ENCODE data around the gene DNAH17.
A peak's percentile ranks its signal among the peaks of the same experiment; 100 is the strongest.
"Not testable (repeated sequence)": the region's sequence is repeated elsewhere in the genome, so short reads cannot be mapped to it uniquely, and the experiment has no call there.

DNAH17 gene

GRCh38 chr17:78479369-78479768, 97.8 kb downstream of the DNAH17 start:
- no peak for DNase-seq (ENCODE audit: extremely low read depth in 1 of 2, low read depth in 1 of 2)

DNA sequence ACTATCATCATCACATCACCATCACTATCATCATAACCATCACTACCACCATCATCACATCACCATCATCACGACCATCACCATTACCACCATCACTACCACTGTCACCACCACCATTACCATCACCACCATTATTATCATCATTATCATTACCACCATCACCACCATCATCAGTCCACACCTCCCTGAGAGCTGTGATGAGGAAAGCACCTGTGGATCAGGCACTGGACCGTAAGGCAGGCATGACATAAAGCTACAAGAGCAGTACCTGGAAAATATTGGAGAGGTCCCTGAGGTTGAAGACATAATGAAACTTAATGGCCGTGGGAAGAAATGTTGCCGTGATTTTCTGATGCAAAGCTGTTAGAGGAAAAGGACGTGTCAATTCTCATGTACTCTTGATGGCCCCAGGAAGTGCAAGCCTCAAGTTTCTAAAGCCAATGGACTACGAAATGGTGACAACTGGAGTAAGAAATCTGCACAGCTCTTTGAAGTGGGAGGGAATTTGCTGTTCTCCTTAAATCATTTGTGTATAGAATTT, 98.4 kb downstream of the DNAH17 start:
- DNase-seq (ENCODE audit: extremely low read depth in 1 of 2, low read depth in 1 of 2), result no peak

DNA sequence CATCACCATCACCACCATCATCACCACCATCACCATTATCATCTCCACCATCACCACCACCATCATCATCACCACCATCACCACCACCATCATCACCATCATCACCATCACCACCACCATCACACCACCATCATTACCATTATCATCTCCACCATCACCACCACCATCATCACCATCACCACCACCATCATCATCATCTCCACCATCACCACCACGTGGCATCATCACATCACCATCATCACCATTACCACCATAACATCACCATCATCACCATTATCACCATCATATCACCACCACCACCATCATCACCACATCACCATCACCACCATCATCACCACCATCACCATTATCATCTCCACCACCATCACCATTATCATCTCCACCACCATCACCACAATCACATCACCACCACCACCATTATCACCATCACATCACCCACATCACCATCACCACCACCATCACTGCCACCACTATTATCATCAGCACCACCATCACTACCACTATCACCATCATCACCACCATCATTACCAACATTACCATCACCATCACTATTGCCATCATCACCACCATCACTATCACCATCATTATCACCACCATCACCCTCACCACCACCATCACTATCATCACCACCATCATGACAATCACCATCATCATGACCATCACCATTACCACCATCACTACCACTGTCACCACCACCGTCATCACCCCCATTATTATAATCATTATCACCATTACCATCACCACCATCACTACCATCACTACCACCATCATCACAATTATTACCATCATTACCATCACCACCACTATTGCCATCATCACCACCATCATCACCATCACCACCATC, 99.1 kb downstream of the DNAH17 start:
- DNase-seq (ENCODE audit: extremely low read depth in 1 of 2, low read depth in 1 of 2), result no peak

DNA sequence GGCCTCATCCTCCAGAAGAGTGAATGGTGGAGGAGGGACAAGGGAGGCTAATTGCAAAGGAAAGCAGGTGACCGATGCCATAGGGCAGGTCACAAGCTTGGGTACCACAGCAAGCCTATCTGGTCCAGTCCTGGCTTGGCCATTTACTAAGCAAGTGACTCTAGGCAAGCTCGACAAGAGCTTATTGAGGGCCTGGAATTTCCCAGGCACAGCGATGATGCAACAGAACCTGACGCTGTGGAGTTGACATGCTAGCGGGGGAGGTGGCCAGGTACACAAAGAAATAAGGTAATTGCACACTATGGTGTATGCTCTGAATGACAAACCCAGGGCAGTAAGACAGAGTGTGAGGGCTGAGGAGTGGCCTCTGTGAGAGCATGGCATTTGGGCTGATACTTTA, 100.2 kb downstream of the DNAH17 start:
- DNase-seq (ENCODE audit: extremely low read depth in 1 of 2, low read depth in 1 of 2), result no peak

DNA sequence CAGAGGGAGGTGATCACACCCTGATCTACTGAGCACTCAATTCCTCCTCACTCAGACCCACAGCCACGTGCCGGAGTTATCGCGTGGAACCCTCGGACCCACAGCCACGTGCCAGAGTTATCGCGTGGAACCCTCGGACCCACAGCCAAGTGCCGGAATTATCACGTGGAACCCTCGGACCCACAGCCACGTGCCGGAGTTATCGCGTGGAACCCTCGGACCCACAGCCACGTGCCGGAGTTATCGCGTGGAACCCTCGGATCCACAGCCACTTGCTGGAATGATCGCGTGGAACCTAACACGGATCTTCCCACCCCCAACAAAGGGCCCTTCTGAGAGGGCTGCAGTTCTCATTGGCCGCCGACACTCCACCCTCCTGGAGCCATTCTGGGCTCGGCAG, 101.0 kb downstream of the DNAH17 start:
- no peak for DNase-seq (ENCODE audit: extremely low read depth in 1 of 2, low read depth in 1 of 2)

DNA sequence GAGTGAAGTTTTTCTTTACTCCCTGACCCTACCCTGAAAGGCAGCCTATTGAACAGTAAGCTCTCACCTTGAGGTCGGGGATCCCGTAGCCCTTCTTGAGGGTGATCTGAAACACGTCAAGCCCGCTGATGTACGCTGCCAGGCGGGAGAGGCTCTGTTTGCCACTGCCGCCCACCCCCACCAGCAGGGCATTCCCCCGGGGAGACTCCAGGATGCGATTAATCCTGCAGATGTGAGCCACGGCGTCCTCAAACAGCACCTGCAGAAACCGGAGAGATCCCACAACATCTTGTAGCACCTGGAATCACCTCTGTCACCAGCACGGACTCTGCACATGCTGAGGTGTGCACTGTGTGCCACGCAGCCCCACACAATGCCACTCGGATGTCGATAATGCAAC, 102.0 kb downstream of the DNAH17 start:
- DNase-seq (ENCODE audit: extremely low read depth in 1 of 2, low read depth in 1 of 2), result no peak

DNA sequence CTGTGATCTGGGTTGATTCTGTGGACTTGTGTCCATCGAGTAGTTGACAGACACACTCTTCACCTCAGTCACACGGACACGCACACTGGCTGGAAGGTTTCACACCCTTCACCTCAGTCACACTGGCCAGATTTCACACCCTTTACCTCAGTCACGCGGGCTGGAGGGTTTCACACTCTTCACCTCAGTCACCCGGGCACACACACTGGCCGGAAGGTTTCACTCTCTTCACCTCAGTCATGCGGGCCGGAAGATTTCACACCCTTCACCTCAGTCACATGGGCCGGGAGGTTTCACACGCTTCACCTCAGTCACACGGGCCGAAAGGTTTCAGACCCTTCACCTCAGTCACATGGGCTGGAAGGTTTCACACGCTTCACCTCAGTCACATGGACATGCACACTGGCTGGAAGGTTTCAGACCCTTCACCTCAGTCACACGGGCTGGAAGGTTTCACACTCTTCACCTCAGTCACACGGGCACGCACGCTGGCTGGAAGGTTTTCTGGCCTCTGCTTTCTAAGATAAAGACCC, 102.5 kb downstream of the DNAH17 start:
- peak; percentile 27 to 32 for DNase-seq (ENCODE audit: extremely low read depth in 1 of 2, low read depth in 1 of 2)

DNA sequence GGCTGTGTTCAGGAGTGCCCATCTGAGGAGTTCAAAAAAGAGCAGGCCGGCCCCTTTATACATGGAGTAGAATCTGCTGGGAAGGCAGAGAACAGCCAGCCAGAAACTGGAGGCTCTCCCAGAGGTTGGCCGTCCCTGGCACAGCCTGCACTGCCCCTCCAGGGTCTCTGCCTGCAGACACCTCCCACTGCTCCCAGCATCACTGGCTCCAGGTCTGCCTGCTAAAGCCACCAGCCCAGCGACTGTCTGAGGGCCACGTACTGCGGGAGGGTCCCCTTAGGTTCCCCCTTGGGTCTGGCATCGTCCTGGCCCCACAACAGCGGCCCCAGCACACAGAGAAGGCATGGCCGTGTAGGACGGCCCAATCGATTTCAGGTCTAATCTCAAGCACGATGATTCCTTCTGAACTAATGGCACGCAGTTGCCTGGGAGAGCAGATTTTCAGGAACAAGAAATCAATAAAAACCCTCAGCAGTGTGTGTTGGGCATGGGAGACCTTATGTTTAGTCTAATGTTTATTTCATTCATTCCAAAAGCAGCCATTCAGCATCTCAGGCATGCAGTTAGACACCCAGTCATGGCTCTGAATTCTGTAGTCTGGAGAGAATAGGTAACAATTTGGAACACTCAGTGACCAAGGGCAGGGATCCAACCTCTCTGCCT, 103.1 kb downstream of the DNAH17 start:
- DNase-seq (ENCODE audit: extremely low read depth in 1 of 2, low read depth in 1 of 2), result no peak

DNA sequence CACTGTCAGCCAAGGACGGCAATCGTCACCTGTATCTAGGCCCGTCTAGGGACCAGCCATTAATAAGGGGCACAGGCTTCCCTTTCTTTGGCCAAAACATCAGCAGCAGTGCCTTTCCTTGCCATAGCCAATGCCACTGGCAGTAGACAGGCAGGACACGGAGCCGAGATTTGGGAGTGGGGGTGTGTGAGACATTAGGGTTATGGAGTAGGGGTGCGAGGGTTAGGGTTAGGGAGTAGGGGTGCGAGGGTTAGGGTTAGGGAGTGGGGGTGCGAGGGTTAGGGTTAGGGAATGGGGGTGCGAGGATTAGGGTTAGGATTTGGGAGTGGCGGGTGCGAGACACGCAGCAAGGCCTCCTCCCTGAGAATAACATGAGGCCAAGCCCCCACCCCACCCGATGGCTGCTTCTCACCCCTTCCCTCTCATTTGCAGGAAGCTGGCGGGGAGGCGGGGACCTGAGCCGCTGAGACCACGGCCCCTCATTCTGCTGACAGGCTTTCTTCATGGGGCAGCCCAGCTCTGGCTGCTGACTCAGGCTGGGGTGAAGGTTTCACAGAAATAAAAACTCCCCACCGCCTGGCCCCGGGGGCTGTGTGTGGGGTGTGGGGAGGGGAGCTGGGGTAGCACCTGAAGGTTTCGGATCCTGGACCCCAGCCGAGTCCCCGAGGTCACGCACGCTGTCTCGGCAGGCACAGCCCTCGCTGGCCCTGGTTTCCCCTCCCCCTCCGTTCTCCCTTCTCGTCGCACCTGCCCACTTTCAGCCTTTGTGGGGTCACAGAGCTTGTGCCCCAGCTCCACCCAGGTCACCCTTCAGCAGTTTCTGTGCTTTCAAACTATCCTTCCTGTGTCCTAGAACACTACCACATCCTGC, 104.9 kb downstream of the DNAH17 start:
- DNase-seq (ENCODE audit: extremely low read depth in 1 of 2, low read depth in 1 of 2), result no peak

- no peak for DNase-seq (ENCODE audit: extremely low read depth in 1 of 2, low read depth in 1 of 2)
Measured at GRCh38 chr17:78471635-78472034, 105.6 kb downstream of the DNAH17 start.

DNA sequence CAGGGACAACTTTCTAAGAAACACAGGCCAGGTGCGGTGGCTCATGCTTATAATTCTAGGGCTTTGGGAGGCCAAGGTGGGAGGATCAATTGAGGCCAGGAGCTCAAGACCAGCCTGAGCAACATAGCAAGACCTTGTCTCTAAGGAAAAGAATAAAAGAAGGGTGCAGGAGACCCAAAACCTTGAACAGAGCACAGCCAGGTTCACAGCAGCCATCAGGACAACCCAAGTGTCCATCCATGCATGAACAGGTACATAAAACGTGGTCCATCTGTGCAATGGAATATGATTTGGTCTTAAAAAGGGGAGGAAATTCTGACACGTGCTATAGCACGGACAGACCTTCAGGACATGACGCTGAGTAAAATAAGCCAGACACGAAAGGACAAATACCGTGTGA, 107.8 kb downstream of the DNAH17 start:
- no peak for DNase-seq (ENCODE audit: extremely low read depth in 1 of 2, low read depth in 1 of 2)

DNA sequence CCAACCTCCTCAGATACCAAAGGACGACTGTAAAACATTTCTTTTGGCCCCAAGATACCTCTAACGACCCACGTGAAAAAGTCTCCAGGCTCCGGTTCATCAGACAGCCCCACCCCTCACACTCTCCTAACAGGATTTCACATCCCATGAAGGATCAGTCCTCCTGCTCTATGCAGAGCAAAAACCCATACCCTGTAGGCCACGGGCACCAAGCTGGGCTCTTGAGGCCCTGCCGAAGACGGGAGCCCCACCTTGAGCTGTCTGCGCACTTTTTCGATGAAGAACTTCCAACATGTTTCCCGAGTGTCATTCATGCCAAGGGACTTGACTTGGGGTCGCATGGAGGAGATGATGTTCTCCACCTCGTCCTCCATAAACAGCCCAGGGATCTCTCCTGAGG, 108.8 kb downstream of the DNAH17 start:
- DNase-seq (ENCODE audit: extremely low read depth in 1 of 2, low read depth in 1 of 2), result no peak

DNA sequence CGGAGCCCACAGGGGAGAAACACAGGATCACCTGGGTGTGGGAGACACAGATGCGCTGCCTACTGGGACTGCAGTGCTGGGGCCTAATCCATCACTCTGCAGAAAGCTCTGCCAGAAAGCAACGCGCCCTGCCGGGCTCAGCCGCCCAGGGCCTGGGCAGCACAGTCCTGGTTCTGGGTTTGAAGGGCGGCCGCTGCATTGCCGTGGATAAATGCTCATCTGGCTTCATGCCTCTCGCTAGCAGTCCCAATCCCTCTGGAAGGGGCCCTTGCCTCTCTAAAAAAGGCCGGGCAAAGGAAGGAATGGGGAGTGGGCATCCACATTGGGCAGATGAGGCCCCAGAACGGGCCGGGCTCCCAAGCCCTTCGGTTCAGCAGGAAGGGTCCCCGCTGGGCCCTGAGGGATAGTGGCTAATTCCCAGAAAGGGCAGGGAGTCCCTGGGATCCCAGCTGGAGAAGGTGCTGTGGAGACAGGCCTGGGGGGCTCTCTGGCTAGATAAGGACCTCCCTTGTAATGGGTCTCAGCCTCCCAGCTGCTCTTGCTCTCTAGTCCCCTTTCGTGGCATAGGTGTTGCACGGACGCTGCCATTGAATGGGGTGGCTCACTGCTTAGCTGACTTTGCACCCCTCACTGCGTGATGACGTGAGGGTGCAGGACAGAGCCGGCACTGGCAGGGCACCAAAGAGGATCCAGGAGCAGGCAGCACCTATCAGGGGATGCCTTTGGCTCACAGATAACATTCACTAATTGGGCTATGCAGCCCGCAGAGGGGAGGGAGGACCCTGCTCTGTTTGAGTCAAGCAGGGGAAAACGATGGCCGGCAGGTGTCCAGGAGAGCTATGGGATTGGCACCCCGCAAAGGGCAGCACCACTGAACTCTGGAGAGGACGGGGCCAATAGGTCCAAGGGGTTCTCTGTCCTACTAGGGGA, 110.1 kb downstream of the DNAH17 start:
- DNase-seq (ENCODE audit: extremely low read depth in 1 of 2, low read depth in 1 of 2), result no peak

DNA sequence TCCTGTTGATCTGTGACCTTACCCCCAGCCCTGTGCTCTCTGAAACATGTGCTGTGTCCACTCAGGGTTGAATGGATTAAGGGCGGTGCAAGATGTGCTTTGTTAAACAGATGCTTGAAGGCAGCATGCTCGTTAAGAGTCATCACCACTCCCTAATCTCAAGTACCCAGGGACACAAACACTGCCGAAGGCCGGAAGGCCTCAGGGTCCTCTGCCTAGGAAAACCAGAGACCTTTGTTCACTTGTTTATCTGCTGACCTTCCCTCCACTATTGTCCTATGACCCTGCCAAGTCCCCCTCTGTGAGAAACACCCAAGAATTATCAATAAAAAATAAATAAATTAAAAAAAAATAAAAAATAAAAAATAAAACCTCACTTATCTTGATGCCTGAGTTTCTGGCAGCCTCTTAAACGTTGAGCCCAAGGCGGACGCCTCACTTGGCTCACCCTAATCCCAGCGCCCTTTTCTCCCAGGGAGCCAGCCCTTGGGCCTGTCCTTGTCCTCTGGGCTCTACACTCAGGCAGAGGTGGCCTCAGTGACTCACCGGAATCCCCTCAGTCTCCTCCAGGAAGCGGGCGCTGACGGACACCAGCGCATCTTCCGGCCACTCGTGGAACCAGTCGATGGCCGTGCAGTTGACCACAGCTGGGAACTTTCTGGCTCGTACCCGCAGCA, 110.9 kb downstream of the DNAH17 start:
- not testable (repeated sequence) for DNase-seq (ENCODE audit: extremely low read depth in 1 of 2, low read depth in 1 of 2)

- DNase-seq (ENCODE audit: extremely low read depth in 1 of 2, low read depth in 1 of 2), result no peak
Measured at GRCh38 chr17:78462148-78462547, 115.0 kb downstream of the DNAH17 start.

GRCh38 chr17:78461799-78462053, 115.5 kb downstream of the DNAH17 start:
- DNase-seq (ENCODE audit: extremely low read depth in 1 of 2, low read depth in 1 of 2), result no peak

GRCh38 chr17:78460951-78461798, 116.0 kb downstream of the DNAH17 start:
- no peak for DNase-seq (ENCODE audit: extremely low read depth in 1 of 2, low read depth in 1 of 2)

DNA sequence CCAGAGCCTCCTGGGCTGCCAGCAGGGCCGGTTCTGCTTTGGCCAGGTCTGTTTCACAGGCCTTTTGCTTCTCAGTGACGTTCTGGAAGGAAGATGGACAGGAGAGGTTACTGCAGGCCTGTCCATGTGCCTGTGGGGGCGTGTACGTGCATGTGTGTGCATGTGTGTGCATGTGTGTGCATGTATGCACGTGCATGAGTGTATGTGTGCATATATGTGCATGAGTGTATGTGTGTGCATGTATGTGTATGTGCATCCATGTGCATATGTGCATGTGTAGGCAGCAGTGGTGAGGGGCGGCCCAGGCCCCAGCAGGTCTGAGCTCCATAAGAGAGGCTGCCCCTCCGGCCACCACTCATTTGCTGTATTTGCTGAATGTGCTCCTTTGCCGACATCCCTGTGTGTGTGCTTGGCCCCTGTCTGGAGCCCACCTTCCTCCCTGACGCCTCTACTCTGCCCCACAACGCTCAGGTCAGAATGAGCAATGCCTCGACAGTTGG, 117.0 kb downstream of the DNAH17 start:
- no peak for DNase-seq (ENCODE audit: extremely low read depth in 1 of 2, low read depth in 1 of 2)

DNA sequence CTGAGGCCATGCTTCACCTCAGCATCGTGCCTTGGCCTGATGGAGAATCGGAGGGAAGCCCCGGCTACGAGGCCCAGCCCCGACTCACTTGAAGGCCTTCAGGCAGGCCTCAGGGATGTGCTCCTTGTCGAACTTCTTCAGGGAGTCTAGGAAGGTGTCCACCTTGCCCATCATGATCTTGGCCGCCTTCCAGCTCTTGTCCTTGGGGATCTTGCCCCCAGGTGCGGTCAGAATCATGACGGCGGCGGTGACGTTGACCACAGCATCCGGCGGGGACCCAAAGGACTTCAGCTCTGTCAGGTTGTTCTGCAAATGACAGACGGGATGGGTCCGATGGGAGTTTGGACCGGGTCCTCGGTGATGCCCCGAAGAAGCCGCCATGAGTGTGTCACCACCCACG, 117.5 kb downstream of the DNAH17 start:
- DNase-seq (ENCODE audit: extremely low read depth in 1 of 2, low read depth in 1 of 2), result no peak
